Stimulated activated CD4-positive, alpha-beta T cell treated with anti-CD3 and anti-CD28 coated beads, Interleukin-4, amount 100 ng/mL, for 24 hours (primary cell): ENCODE data around the gene CLEC4G.
"Not testable (repeated sequence)": the region's sequence is repeated elsewhere in the genome, so short reads cannot be mapped to it uniquely, and the experiment has no call there.

Experiments used
- DNase-seq: peaks from one replicate; pipeline ENCODE4 v3.0.0-alpha.2; 2020

CLEC4G gene

GRCh38 chr19:7732045-7732444 is at the start of gene CLEC4G:
TSS of gene CLEC4G (minus strand) at chr19:7732110. CDS start at chr19:7732102, 8 bp downstream.
- no peak for DNase-seq

GRCh38 chr19:7781157-7781556 is 49.2 kb upstream of the CLEC4G start:
- no peak for DNase-seq

- DNase-seq = no peak
These were observed 47.9 kb upstream of the CLEC4G start for GRCh38 chr19:7779631-7780486.

GRCh38 chr19:7778081-7778480 is 46.2 kb upstream of the CLEC4G start:
- DNase-seq = no peak

GRCh38 chr19:7775761-7776160 is 43.9 kb upstream of the CLEC4G start:
- DNase-seq = no peak

GRCh38 chr19:7773841-7774240 is 41.9 kb upstream of the CLEC4G start:
- DNase-seq = no peak

GRCh38 chr19:7772752-7773291 is 40.9 kb upstream of the CLEC4G start:
- DNase-seq = peak; percentile 64

- DNase-seq = no peak
These were observed 39.2 kb upstream of the CLEC4G start for GRCh38 chr19:7771072-7771471.

GRCh38 chr19:7769171-7769570 is 37.3 kb upstream of the CLEC4G start:
- DNase-seq = no peak

GRCh38 chr19:7767487-7767886 is 35.6 kb upstream of the CLEC4G start:
- no peak for DNase-seq

- DNase-seq = no peak
These were observed 34.6 kb upstream of the CLEC4G start for GRCh38 chr19:7766535-7766934.

GRCh38 chr19:7765043-7765442 is 33.1 kb upstream of the CLEC4G start:
- not testable (repeated sequence) for DNase-seq

- not testable (repeated sequence) for DNase-seq
These were observed 32.2 kb upstream of the CLEC4G start for GRCh38 chr19:7764157-7764556.

- no peak for DNase-seq
These were observed 31.8 kb upstream of the CLEC4G start for GRCh38 chr19:7763696-7764095.

- no peak for DNase-seq
These were observed 30.9 kb upstream of the CLEC4G start, which contains the start of gene CLEC4M for GRCh38 chr19:7762719-7763293. TSS of gene CLEC4M (plus strand) at chr19:7763243. CDS start at chr19:7763267, 24 bp downstream.

- no peak for DNase-seq
These were observed 27.2 kb upstream of the CLEC4G start for GRCh38 chr19:7759156-7759555.

GRCh38 chr19:7757358-7757757 is 25.4 kb upstream of the CLEC4G start:
- no peak for DNase-seq

GRCh38 chr19:7756258-7756657 is 24.3 kb upstream of the CLEC4G start:
- no peak for DNase-seq

- DNase-seq = peak; percentile 73
These were observed 19.4 kb upstream of the CLEC4G start for GRCh38 chr19:7751157-7751783.

GRCh38 chr19:7748756-7749155 is 16.8 kb upstream of the CLEC4G start:
- no peak for DNase-seq

GRCh38 chr19:7748171-7748570 is 16.3 kb upstream of the CLEC4G start:
- DNase-seq = no peak

- no peak for DNase-seq
These were observed 15.3 kb upstream of the CLEC4G start, which contains the start of gene CD209 for GRCh38 chr19:7746903-7747884. TSS of gene CD209 (minus strand) at chr19:7747534. CDS start at chr19:7747511, 23 bp downstream.
